MM.1S (cell line): ENCODE measurements around the gene SYP.

Source experiments
- CTCF ChIP-seq: fragments of 300-600 bp; sonication (generic); IDR thresholded peaks from 2 replicates; pipeline ENCODE4 v1.5.1; 2016; ENCODE audit warnings: antibody characterized with exemption, low read length, mixed read lengths
- EZH2 ChIP-seq: fragments of 300-600 bp; sonication (generic); optimal IDR thresholded peaks from 2 replicates; pipeline ENCODE3; 2017; ENCODE audit warnings: low read depth, mild to moderate bottlenecking, antibody characterized with exemption, low read length, mixed read lengths
- EZH2phosphoT487 ChIP-seq: fragments of 300-600 bp; sonication (generic); IDR thresholded peaks from 2 replicates; pipeline ENCODE4 v1.6.1; 2018; ENCODE audit warnings: antibody characterized with exemption, low read length

GRCh38 chrX:49179358-49179757 lies 20.6 kb downstream of the SYP start:
- TF ChIP-seq CTCF: no peak
- TF ChIP-seq EZH2: no peak
- TF ChIP-seq EZH2phosphoT487: no peak
